ENCODE data around the gene ITPR1. TPM values are rescaled to one million over a fixed set of nuclear protein-coding genes. Genes with fewer than 3 reads are reported as not detected.

The ITPR1 gene
- total RNA-seq, 4 donors from 2014 or later, result 58.8 to 67.2 (median 63.1) TPM

- TF ChIP-seq CTCF (IDR thresholded peaks at IDR 0.05; ENCODE audit: low read depth), result no peak
Observed at GRCh38 chr3:4577721-4578120, 84.6 kb downstream of the ITPR1 start.

GRCh38 chr3:4580346-4581123 lies 87.4 kb downstream of the ITPR1 start:
- no peak for TF ChIP-seq CTCF (IDR thresholded peaks at IDR 0.05; ENCODE audit: low read depth)

GRCh38 chr3:4581124-4581424 lies 87.9 kb downstream of the ITPR1 start:
- no peak for TF ChIP-seq CTCF (IDR thresholded peaks at IDR 0.05; ENCODE audit: low read depth)

GRCh38 chr3:4581498-4581897 lies 88.3 kb downstream of the ITPR1 start:
- no peak for TF ChIP-seq CTCF (IDR thresholded peaks at IDR 0.05; ENCODE audit: low read depth)

GRCh38 chr3:4581920-4582611 lies 88.9 kb downstream of the ITPR1 start:
- TF ChIP-seq CTCF (IDR thresholded peaks at IDR 0.05; ENCODE audit: low read depth), result no peak

- no peak for TF ChIP-seq CTCF (IDR thresholded peaks at IDR 0.05; ENCODE audit: low read depth)
Observed at GRCh38 chr3:4582624-4583023, 89.5 kb downstream of the ITPR1 start.

GRCh38 chr3:4583416-4583815 lies 90.3 kb downstream of the ITPR1 start:
- no peak for TF ChIP-seq CTCF (IDR thresholded peaks at IDR 0.05; ENCODE audit: low read depth)

Data from subcutaneous adipose tissue (tissue), 4 donors.